GM10266 (cell line): ENCODE measurements around the gene LDAH.

Source experiments
- DNase-seq: peaks from one replicate; pipeline ENCODE4 v3.0.0; 2012; ENCODE audit errors: extremely low spot score
- CTCF ChIP-seq: IDR thresholded peaks from 2 replicates; pipeline ENCODE4 v1.5.1; 2012; ENCODE audit warnings: mild to moderate bottlenecking, low read depth; ENCODE audit not compliant: control insufficient read depth, insufficient read depth; ENCODE audit errors: missing control alignments

LDAH gene

GRCh38 chr2:20645301-20645701 is 177.6 kb downstream of the LDAH start:
- TF ChIP-seq CTCF, result no peak
- no peak for DNase-seq

GRCh38 chr2:20643826-20644225 is 179.1 kb downstream of the LDAH start:
- no peak for TF ChIP-seq CTCF
- DNase-seq, result no peak

- no peak for DNase-seq
- TF ChIP-seq CTCF, result no peak
Measured at GRCh38 chr2:20643060-20643459, 179.8 kb downstream of the LDAH start.

GRCh38 chr2:20642055-20642971 is 180.6 kb downstream of the LDAH start:
- TF ChIP-seq CTCF, result peak; percentile 92
- DNase-seq, result peak; percentile 91

- TF ChIP-seq CTCF, result no peak
- no peak for DNase-seq
Measured at GRCh38 chr2:20641123-20641985, 181.5 kb downstream of the LDAH start.

- TF ChIP-seq CTCF, result no peak
- DNase-seq, result no peak
Measured at GRCh38 chr2:20640411-20641122, 182.3 kb downstream of the LDAH start.
